Measurements from ENCODE around the gene INVS.
"Not testable (repeated sequence)": the region's sequence is repeated elsewhere in the genome, so short reads cannot be mapped to it uniquely, and the experiment has no call there.

The INVS gene

GRCh38 chr9:100125910-100126309 is 26.9 kb downstream of the INVS start:
- DNase-seq (ENCODE audit: low read depth), result no peak
- no peak for TF ChIP-seq CTCF (conservative IDR thresholded peaks at IDR 0.05; ENCODE audit: low read depth, low read length)
- H3K4me3 ChIP-seq (ENCODE audit: low read length), result no peak overlapping the region

DNA sequence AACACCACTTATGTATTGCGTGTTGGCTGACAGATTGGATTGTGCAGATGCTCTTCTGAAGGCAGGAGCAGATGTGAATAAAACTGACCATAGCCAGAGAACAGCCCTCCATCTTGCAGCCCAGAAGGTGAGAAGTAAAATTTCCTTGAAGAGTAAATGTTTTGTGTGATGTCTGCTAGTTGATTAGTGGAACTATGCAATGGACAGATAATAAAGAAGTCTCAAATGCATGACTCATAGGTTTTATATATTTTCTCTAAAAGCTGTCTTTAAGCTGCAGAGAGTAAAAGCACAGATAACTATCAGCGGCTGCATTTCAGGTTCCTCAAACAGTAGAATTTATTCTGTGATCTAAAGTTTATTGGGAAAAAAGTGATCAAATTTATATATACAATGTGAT is 27.4 kb downstream of the INVS start:
- no peak for DNase-seq (ENCODE audit: low read depth)
- H3K4me3 ChIP-seq (ENCODE audit: low read length), result no peak overlapping the region
- TF ChIP-seq CTCF (conservative IDR thresholded peaks at IDR 0.05; ENCODE audit: low read depth, low read length), result no peak

DNA sequence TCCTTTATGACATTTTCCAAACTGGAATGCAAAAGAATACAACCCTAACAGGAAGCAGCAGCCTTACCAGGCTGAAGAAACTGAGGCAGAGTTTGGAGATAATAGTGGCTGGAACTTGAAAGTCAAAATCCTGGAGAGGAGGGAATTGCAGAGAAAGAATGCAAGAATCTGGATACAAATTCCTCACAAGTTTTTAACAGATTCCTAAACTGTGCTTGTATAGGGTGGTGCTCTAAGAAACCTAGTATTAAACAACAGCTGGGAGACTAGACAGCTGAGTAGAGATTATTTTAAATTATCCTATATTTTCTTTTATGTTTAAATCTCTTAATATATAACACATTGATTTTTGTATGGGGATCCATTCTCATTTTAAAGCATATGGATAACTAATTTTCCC is 30.7 kb downstream of the INVS start:
- no peak for TF ChIP-seq CTCF (conservative IDR thresholded peaks at IDR 0.05; ENCODE audit: low read depth, low read length)
- no peak overlapping the region for H3K4me3 ChIP-seq (ENCODE audit: low read length)
- DNase-seq (ENCODE audit: low read depth), result no peak

- H3K4me3 ChIP-seq (ENCODE audit: low read length), result no peak overlapping the region
- no peak for DNase-seq (ENCODE audit: low read depth)
- TF ChIP-seq CTCF (conservative IDR thresholded peaks at IDR 0.05; ENCODE audit: low read depth, low read length), result no peak
Measured at GRCh38 chr9:100131216-100131615, 32.2 kb downstream of the INVS start.

- no peak for TF ChIP-seq CTCF (conservative IDR thresholded peaks at IDR 0.05; ENCODE audit: low read depth, low read length)
- no peak for DNase-seq (ENCODE audit: low read depth)
- no peak overlapping the region for H3K4me3 ChIP-seq (ENCODE audit: low read length)
Measured at GRCh38 chr9:100131875-100132430, 32.9 kb downstream of the INVS start.

GRCh38 chr9:100134731-100135130 is 35.7 kb downstream of the INVS start:
- H3K4me3 ChIP-seq (ENCODE audit: low read length), result no peak overlapping the region
- no peak for DNase-seq (ENCODE audit: low read depth)
- TF ChIP-seq CTCF (conservative IDR thresholded peaks at IDR 0.05; ENCODE audit: low read depth, low read length), result no peak

GRCh38 chr9:100136799-100137198 is 37.8 kb downstream of the INVS start:
- not testable (repeated sequence) for H3K4me3 ChIP-seq (ENCODE audit: low read length); DNase-seq (ENCODE audit: low read depth)

- DNase-seq (ENCODE audit: low read depth); H3K4me3 ChIP-seq (ENCODE audit: low read length): not testable (repeated sequence)
Measured at GRCh38 chr9:100140303-100140702, 41.3 kb downstream of the INVS start.

DNA sequence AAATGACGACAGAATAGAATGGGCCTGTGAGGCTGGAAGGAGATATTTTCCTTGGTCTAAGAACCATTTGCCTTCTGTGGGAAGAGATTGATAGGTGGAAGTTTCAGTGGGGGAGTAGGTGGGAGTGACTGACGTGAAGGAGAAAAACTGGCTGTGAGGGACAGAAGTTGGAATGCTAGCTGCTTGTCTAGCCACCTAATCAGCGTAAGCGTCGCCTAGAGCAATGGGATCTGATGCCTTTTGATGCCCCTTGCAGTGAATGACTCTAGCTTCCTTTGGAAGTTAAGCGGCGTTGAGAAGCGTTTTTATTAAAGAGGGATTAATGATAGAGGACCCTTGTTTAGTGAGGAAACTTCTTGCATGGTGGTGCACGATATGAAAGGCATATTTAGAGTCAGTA is 42.8 kb downstream of the INVS start:
- H3K4me3 ChIP-seq (ENCODE audit: low read length); DNase-seq (ENCODE audit: low read depth): not testable (repeated sequence)

DNA sequence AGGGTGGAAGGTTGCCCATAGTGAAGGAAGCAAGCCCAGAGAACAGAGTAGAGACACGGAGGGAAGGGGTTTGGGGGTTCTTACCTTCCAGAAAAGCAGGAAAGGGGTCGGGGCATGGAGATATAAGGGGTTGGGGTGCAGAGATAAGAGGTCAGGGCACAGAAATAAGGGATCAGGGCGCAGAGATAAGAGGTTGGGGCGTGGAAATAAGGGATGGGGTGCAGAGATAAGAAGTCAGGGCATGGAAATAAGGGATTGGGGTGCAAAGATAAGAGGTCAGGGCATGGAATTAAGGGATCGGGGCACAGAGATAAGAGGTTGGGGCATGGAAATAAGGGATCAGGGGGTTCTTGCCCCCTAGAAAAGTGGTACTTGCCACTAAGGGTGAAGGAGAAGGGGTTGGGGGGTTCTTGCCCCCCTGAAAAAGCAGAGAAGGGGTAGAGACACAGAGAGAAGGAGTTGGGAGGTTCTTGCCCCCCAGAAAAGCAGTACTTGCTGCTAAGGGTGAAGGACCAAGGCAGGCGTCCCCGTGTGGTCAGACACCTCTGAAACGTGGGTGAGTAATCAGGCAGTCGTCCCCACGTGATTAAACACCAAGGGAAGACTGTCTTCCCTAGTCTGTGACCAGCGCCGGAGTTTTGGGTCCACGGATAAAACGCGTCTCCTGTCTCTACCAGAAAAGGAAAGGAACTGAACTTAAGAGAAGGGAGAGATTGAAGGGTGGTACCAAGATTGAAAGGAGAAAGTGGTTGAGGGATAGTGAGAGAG is 46.3 kb downstream of the INVS start:
- not testable (repeated sequence) for H3K4me3 ChIP-seq (ENCODE audit: low read length); DNase-seq (ENCODE audit: low read depth)

DNA sequence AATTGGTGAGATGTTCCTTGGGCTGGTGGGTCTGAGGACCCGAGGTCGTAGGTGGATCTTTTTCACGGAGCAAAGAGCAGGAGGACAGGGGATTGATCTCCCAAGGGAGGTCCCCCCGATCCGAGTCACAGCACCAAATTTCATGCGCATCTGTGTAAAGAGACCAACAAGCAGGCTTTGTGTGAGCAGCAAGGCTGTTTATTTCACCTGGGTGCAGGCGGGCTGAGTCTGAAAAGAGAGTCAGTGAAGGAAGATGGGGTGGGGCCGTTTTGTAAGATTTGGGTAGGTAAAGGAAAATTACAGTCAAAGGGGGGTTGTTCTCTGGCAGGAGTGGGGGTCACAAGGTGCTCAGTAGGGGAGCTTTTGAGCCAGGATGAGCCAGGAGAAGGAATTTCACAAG is 46.9 kb downstream of the INVS start:
- H3K4me3 ChIP-seq (ENCODE audit: low read length), result not testable (repeated sequence)

More for the DNA sequence above, 46.9 kb downstream of the INVS start:
- DNase-seq (ENCODE audit: low read depth), result not testable (repeated sequence)

Measured in retinal pigment epithelial cell (primary cell).